ENCODE results near the gene SYCE3.

The SYCE3 gene

DNA sequence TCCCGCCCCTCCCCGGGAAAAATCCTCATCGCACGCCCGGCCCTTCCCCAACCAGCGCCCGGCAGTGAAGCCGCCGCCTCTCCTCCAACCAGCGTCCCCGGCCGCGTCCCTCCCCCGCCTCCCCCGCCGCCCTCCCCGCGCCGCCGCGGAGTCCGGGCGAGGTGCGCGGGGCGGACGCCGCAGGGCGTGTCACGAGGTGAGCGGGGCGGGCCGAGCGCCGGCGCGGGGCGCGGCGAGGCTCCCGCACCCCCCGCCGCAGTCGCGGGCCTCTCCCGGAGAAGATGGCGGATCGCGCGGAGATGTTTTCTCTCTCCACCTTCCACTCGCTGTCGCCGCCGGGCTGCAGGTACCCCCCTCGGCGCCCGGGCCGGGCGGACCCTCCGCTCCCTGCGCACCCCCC, 37.8 kb upstream of the SYCE3 start, which contains the start of gene MAPK8IP2:
Gene MAPK8IP2, plus strand, starts transcription at position 256 of the 400 bp plus-strand sequence. Its CDS starts 26 bp downstream, at position 282.
- H3K9me3 ChIP-seq (ENCODE audit: control insufficient read depth, low read length): no peaks in the 10 kb centered on the region
- peaks cover 81% of the 10 kb centered on the region for H3K27me3 ChIP-seq (ENCODE audit: control insufficient read depth, insufficient read depth, low read length, poor library complexity, severe bottlenecking)
- no peaks in the 10 kb centered on the region for H3K36me3 ChIP-seq (ENCODE audit: control insufficient read depth, insufficient read depth, low read length)
- H3K4me3 ChIP-seq (ENCODE audit: insufficient read depth, low read depth, low read length): peak within 1 kb of the TSS; percentile 31
- no peak within 1 kb of the TSS for H3K27ac ChIP-seq (ENCODE audit: insufficient read depth, low read depth, low read length, poor library complexity, severe bottlenecking)
- peaks cover 13% of the 10 kb centered on the region for H3K4me1 ChIP-seq (ENCODE audit: control insufficient read depth, insufficient read depth, low read length)
- 1% methylated on average over 58 to 60 of the region's 61 CpGs for WGBS, 2 experiments

DNA sequence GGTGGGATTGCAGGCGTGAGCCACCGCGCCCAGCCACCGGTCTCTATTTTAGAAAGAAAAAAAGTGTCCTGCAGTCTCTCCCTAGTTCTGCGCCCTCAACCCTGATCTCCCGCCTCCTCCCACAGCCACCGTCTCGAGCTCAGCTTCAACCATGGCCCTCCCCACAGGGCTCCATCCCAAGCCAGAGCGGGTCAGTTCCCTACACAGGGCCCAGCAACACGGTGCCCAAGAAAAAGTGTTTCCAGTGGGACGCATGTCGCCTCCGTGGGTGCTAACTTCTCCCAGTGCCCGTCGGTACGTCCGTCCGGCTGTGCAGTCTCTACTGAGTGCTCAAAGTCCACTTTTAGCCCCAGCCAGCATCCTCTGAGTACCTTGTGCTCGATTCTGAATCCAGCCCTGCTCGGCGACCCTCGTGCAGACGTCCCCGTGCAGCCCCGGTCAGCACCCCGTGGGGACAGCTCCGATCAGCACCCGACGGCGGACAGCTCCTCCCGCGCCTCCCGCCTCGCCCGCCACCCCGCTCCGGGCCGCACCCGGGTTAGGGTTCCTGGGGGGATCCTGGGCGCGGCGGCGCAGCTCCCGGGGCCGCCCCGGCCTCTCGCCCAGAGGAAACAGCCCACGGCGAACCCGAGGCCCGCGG, 37.2 kb upstream of the SYCE3 start:
- Histone ChIP-seq H3K27ac (ENCODE audit: insufficient read depth, low read depth, low read length, poor library complexity, severe bottlenecking) (no peak overlapping the region), H3K27me3 (ENCODE audit: control insufficient read depth, insufficient read depth, low read length, poor library complexity, severe bottlenecking) (peaks cover 75% of the 10 kb centered on the region), H3K9me3 (ENCODE audit: control insufficient read depth, low read length) (no peaks in the 10 kb centered on the region), H3K36me3 (ENCODE audit: control insufficient read depth, insufficient read depth, low read length) (no peaks in the 10 kb centered on the region), H3K4me3 (ENCODE audit: insufficient read depth, low read depth, low read length) (no peak overlapping the region), H3K4me1 (ENCODE audit: control insufficient read depth, insufficient read depth, low read length) (peaks cover 13% of the 10 kb centered on the region)
- WGBS, 2 experiments: 19 to 20% methylated on average over 52 of the region's 52 CpGs

DNA sequence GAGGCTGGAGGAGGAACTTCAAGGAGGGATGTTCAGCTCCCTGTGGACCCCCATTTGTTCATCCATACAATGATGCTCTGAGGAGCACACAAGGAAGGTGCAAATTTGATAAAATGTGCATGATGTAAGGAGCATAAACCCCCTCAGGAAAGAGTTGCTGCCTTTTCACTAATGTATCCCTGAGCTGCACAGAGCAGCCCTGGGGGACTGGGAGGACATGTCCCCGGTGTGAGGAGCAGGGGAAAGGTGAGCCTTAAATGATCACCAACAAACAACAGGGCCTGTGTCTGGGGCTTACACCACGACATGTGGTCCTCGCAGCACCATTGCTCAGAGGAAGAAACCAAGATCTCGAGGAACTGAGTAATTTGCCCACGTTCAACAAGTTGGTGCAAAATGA, 34.4 kb upstream of the SYCE3 start:
- 85 to 90% methylated on average over 5 of the region's 5 CpGs for WGBS, 2 experiments
- H3K36me3 ChIP-seq (ENCODE audit: control insufficient read depth, insufficient read depth, low read length): no peaks in the 10 kb centered on the region
- no peak overlapping the region for H3K27ac ChIP-seq (ENCODE audit: insufficient read depth, low read depth, low read length, poor library complexity, severe bottlenecking)
- H3K27me3 ChIP-seq (ENCODE audit: control insufficient read depth, insufficient read depth, low read length, poor library complexity, severe bottlenecking): peaks cover 47% of the 10 kb centered on the region
- peaks cover 11% of the 10 kb centered on the region for H3K4me1 ChIP-seq (ENCODE audit: control insufficient read depth, insufficient read depth, low read length)
- no peaks in the 10 kb centered on the region for H3K9me3 ChIP-seq (ENCODE audit: control insufficient read depth, low read length)
- H3K4me3 ChIP-seq (ENCODE audit: insufficient read depth, low read depth, low read length): no peak overlapping the region

DNA sequence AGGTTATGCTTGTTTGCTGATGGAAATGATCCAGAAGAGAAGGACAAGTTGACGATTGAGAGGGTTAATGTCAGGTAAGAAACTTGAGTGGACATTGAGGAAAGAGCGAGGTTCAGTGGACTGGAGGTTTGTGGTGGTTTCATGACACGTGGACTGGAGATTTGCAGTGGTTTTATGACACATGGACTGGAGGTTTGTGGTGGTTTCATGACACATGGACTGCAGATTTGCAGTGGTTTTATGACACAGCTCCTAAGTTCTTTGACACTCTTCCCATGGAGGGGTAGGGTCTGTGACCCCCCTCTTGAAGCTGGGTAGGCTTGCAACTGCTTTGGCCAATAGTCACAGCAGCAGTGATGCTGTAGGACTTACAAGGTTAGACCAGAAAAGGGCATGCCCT, 32.5 kb upstream of the SYCE3 start:
- no peaks in the 10 kb centered on the region for H3K36me3 ChIP-seq (ENCODE audit: control insufficient read depth, insufficient read depth, low read length)
- no peaks in the 10 kb centered on the region for H3K4me1 ChIP-seq (ENCODE audit: control insufficient read depth, insufficient read depth, low read length)
- 89 to 90% methylated on average over 3 of the region's 3 CpGs for WGBS, 2 experiments
- H3K27ac ChIP-seq (ENCODE audit: insufficient read depth, low read depth, low read length, poor library complexity, severe bottlenecking): no peak overlapping the region
- H3K4me3 ChIP-seq (ENCODE audit: insufficient read depth, low read depth, low read length): no peak overlapping the region
- H3K9me3 ChIP-seq (ENCODE audit: control insufficient read depth, low read length): no peaks in the 10 kb centered on the region
- H3K27me3 ChIP-seq (ENCODE audit: control insufficient read depth, insufficient read depth, low read length, poor library complexity, severe bottlenecking): peaks cover 31% of the 10 kb centered on the region

DNA sequence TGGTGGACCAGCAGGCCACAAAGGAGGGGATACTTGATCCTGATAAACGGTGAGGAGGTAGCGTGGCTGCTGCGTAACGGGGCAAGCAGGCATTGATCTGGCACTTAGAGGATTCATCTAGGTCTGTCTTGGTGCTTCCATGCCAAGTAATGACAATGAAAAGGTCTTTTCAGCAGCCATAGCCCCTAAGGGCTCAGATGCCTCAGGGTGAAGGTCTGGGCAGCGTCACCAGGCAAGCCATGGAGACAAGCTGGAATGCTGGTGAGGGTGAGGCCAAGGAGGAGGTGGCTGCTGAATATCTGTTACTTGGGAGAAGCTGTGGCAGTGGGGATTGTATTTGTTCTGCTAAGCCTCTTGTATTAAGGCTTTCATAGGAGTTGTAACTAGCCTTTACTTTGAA, 24.7 kb upstream of the SYCE3 start:
- WGBS, 2 experiments: 93 to 94% methylated on average over 5 of the region's 5 CpGs
- Histone ChIP-seq H3K36me3 (ENCODE audit: control insufficient read depth, insufficient read depth, low read length) (no peaks in the 10 kb centered on the region), H3K9me3 (ENCODE audit: control insufficient read depth, low read length) (no peaks in the 10 kb centered on the region), H3K4me1 (ENCODE audit: control insufficient read depth, insufficient read depth, low read length) (peaks cover 5% of the 10 kb centered on the region), H3K4me3 (ENCODE audit: insufficient read depth, low read depth, low read length) (no peak overlapping the region), H3K27me3 (ENCODE audit: control insufficient read depth, insufficient read depth, low read length, poor library complexity, severe bottlenecking) (peaks cover 3% of the 10 kb centered on the region), H3K27ac (ENCODE audit: insufficient read depth, low read depth, low read length, poor library complexity, severe bottlenecking) (no peak overlapping the region)

DNA sequence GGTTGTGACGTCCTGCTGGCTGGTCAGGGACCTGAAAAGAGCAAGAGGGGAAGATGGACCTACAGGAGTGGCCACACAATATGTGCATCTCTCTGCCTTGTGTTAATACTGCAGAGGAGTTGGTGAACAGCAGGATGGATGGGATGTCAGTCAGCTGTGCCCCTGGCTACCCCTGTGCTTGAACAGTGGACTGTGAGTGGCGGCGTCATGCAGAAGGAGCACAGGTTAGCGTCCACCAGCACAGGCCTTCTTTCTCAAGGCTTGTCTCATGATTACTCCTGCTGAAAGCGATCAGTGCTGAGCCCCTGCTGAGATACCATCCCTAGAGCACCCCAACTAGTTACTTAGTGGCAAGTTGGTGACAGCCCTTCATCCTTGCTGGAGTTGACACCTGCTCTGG, 23.7 kb upstream of the SYCE3 start:
- 80 to 85% methylated on average over 5 of the region's 5 CpGs for WGBS, 2 experiments
- H3K4me3 ChIP-seq (ENCODE audit: insufficient read depth, low read depth, low read length): no peak overlapping the region
- no peaks in the 10 kb centered on the region for H3K9me3 ChIP-seq (ENCODE audit: control insufficient read depth, low read length)
- no peak overlapping the region for H3K27ac ChIP-seq (ENCODE audit: insufficient read depth, low read depth, low read length, poor library complexity, severe bottlenecking)
- peaks cover 5% of the 10 kb centered on the region for H3K4me1 ChIP-seq (ENCODE audit: control insufficient read depth, insufficient read depth, low read length)
- H3K36me3 ChIP-seq (ENCODE audit: control insufficient read depth, insufficient read depth, low read length): no peaks in the 10 kb centered on the region
- H3K27me3 ChIP-seq (ENCODE audit: control insufficient read depth, insufficient read depth, low read length, poor library complexity, severe bottlenecking): peaks cover 3% of the 10 kb centered on the region

DNA sequence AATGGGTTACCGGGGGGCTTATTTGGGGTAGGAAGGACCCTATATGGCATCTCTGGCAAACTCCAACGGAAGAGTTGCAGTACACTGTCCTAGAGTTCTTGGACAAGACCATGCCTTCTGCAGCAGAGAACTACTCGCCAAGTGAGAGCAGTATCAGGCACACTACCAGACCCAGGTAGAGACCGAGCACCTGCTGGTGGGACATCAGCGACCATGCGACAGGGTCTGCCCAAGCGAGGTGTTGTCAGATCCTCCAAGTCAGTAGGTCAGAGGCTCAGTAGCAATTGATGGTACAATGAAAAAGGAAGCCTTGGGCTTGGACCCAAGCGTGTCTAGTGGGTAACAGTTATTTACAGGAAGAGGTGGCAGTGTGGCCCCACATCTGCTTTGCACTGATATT, 23.1 kb upstream of the SYCE3 start:
- H3K27ac ChIP-seq (ENCODE audit: insufficient read depth, low read depth, low read length, poor library complexity, severe bottlenecking): no peak overlapping the region
- H3K4me1 ChIP-seq (ENCODE audit: control insufficient read depth, insufficient read depth, low read length): peaks cover 5% of the 10 kb centered on the region
- peaks cover 3% of the 10 kb centered on the region for H3K27me3 ChIP-seq (ENCODE audit: control insufficient read depth, insufficient read depth, low read length, poor library complexity, severe bottlenecking)
- H3K9me3 ChIP-seq (ENCODE audit: control insufficient read depth, low read length): no peaks in the 10 kb centered on the region
- 95% methylated on average over 8 of the region's 8 CpGs for WGBS, 2 experiments
- H3K36me3 ChIP-seq (ENCODE audit: control insufficient read depth, insufficient read depth, low read length): no peaks in the 10 kb centered on the region
- H3K4me3 ChIP-seq (ENCODE audit: insufficient read depth, low read depth, low read length): no peak overlapping the region

DNA sequence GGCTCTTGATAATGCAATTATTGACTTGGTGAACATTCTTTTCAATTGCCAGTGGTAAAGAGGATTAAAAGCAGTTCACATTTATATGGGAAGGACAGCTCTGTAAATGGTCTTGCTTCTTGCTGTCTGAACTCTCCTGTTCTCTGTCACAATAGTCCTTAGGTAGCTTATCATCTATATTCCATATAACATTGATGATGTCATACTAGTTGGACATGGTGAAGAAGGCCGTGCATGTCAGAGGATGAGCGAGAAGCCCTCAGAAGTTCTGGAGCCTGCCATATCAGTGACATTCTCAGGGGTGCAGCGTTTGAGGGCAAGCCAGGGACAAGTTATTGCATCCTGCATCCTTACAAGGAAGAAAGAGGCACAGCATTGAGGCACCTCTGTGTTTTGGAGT, 22.5 kb upstream of the SYCE3 start:
- H3K4me1 ChIP-seq (ENCODE audit: control insufficient read depth, insufficient read depth, low read length): peaks cover 5% of the 10 kb centered on the region
- H3K36me3 ChIP-seq (ENCODE audit: control insufficient read depth, insufficient read depth, low read length): peaks cover 4% of the 10 kb centered on the region
- H3K27me3 ChIP-seq (ENCODE audit: control insufficient read depth, insufficient read depth, low read length, poor library complexity, severe bottlenecking): peaks cover 3% of the 10 kb centered on the region
- H3K9me3 ChIP-seq (ENCODE audit: control insufficient read depth, low read length): no peaks in the 10 kb centered on the region
- WGBS, 2 experiments: 91% methylated on average over 3 of the region's 3 CpGs
- no peak overlapping the region for H3K4me3 ChIP-seq (ENCODE audit: insufficient read depth, low read depth, low read length)
- H3K27ac ChIP-seq (ENCODE audit: insufficient read depth, low read depth, low read length, poor library complexity, severe bottlenecking): no peak overlapping the region

DNA sequence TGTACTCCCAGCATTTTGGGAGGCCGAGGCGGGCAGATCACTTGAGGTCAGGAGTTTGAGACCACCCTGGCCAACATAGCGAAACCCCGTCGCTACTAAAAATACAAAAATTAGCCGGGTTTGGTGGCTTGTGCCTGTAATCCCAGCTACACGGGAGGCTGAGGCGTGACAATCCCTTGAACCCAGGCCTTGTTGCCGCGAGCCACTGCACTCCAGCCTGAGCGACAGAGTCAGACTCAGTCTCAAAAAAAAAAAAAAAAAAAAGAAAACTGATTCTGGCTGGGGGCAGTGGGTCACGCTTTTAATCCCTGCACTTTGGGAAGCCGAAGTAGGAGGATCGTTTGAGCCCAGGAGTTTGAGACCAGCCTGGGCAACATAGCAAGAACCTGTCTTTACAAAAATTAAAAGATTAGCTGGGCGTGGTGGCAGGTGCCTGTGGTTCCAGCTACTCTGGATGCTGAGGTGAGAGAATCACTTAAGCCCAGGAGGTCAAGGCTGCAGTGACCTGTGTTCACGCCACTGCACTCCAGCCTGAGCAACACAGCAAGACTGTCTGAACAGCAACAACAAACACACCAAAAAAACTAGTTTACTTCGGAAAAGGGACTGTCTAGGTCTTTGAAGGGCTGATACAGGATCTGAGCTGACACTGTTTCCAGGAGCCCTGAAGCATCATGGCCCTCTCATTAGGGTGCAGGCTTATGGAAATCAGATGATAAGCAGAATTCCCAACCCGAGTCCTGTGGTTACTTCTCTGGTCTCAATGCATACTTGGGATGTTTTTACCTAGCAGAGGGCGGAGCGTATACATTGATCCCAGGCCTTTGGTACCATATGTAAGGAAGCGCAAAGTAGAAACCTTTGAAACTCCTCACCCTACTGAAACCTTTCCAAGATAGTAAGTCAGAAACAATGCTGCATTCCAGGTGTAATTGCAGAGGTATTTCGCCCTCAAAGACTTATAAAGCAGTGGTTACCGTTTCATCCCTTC, 21.7 kb upstream of the SYCE3 start:
- peaks cover 5% of the 10 kb centered on the region for H3K4me1 ChIP-seq (ENCODE audit: control insufficient read depth, insufficient read depth, low read length)
- H3K4me3 ChIP-seq (ENCODE audit: insufficient read depth, low read depth, low read length): no peak overlapping the region
- peaks cover 3% of the 10 kb centered on the region for H3K27me3 ChIP-seq (ENCODE audit: control insufficient read depth, insufficient read depth, low read length, poor library complexity, severe bottlenecking)
- no peak overlapping the region for H3K27ac ChIP-seq (ENCODE audit: insufficient read depth, low read depth, low read length, poor library complexity, severe bottlenecking)
- WGBS, 2 experiments: 92 to 93% methylated on average over 23 of the region's 23 CpGs
- no peaks in the 10 kb centered on the region for H3K9me3 ChIP-seq (ENCODE audit: control insufficient read depth, low read length)
- peaks cover 5% of the 10 kb centered on the region for H3K36me3 ChIP-seq (ENCODE audit: control insufficient read depth, insufficient read depth, low read length)

DNA sequence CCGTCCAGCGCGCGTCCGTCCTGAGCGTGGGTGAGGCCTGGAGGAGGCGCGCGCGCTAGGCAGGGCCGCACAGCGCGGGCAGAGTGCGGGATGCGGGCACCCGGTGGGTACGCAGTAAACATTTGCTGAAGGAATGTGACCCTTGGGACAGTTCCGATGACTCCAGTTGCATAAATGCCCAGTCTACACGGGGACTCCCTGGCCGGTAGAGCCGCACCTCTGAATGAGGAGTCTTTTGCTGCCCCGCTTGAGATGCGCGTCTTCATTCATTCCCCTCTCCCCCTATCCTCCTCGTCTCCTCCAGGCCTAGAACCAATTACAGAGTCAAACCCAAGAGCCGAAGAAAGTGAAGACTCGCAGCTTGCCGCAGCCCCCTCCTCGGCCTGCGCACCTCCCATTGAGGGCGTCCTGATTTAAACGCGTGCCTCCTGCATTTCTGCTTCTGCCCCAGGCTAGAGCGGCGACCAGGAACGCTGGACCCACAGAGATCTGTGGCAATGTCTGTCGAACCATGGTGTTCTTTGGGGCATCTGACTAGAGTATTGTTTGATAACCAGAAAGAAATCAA, 20.7 kb upstream of the SYCE3 start:
- 5 to 6% methylated on average over 37 of the region's 37 CpGs for WGBS, 2 experiments
- Histone ChIP-seq H3K4me3 (ENCODE audit: insufficient read depth, low read depth, low read length) (peak overlapping the region; percentile 86), H3K9me3 (ENCODE audit: control insufficient read depth, low read length) (no peaks in the 10 kb centered on the region), H3K27ac (ENCODE audit: insufficient read depth, low read depth, low read length, poor library complexity, severe bottlenecking) (no peak overlapping the region), H3K4me1 (ENCODE audit: control insufficient read depth, insufficient read depth, low read length) (peaks cover 5% of the 10 kb centered on the region), H3K27me3 (ENCODE audit: control insufficient read depth, insufficient read depth, low read length, poor library complexity, severe bottlenecking) (peaks cover 3% of the 10 kb centered on the region), H3K36me3 (ENCODE audit: control insufficient read depth, insufficient read depth, low read length) (peaks cover 5% of the 10 kb centered on the region)
